Neural cell (in vitro differentiated cells): ENCODE measurements around the gene SCAI. TPM values are rescaled to one million over a fixed set of nuclear protein-coding genes. Genes with fewer than 3 reads are reported as not detected.
"Not testable (repeated sequence)": the region's sequence is repeated elsewhere in the genome, so short reads cannot be mapped to it uniquely, and the experiment has no call there.

Experiments
- H2AFZ ChIP-seq: fragments of 200-600, 300-800 bp; sonication (generic), shearing (Covaris generic); 2 replicates; pipeline ENCODE4 v1.6.0; 2014; ENCODE audit warnings: low read depth, mild to moderate bottlenecking, antibody characterized with exemption, low read length, moderate library complexity
- H3F3A ChIP-seq: fragments of 200-600 bp; shearing (Covaris generic); 2 replicates; pipeline ENCODE4 v1.6.1; 2016; ENCODE audit warnings: mild to moderate bottlenecking, moderate library complexity, mixed read lengths, antibody characterized with exemption, low read length; ENCODE audit not compliant: insufficient read depth, poor library complexity, severe bottlenecking
- H3K27ac ChIP-seq: fragments of 200-600, 300-800 bp; sonication (generic), shearing (Covaris generic); 2 replicates; pipeline ENCODE4 v1.5.1; 2014; ENCODE audit warnings: mild to moderate bottlenecking, low read length, moderate library complexity
- H3K27me3 ChIP-seq: fragments of 300-800, 200-600 bp; sonication (generic), shearing (Covaris generic); 2 replicates; pipeline ENCODE4 v1.6.0; 2014; ENCODE audit warnings: mild to moderate bottlenecking, low read depth, low read length, moderate library complexity; ENCODE audit not compliant: insufficient read depth
- H3K36me3 ChIP-seq: fragments of 300-800, 200-600 bp; sonication (generic), shearing (Covaris generic); 2 replicates; pipeline ENCODE4 v1.5.1; 2014; ENCODE audit warnings: mild to moderate bottlenecking, antibody characterized with exemption, low read length, moderate library complexity; ENCODE audit not compliant: insufficient read depth
- H3K4me2 ChIP-seq: fragments of 300-800, 200-600 bp; sonication (generic), shearing (Covaris generic); 2 replicates; pipeline ENCODE4 v1.6.0; 2014; ENCODE audit warnings: mild to moderate bottlenecking, low read length
- H3K4me3 ChIP-seq: fragments of 300-800, 200-600 bp; sonication (generic), shearing (Covaris generic); 2 replicates; pipeline ENCODE4 v1.5.1; 2014; ENCODE audit warnings: mild to moderate bottlenecking, low read length, moderate library complexity
- H3K79me2 ChIP-seq: fragments of 200-600 bp; shearing (Covaris generic); replicated peaks from 2 replicates; pipeline ENCODE4 v1.6.0; 2014; ENCODE audit warnings: mild to moderate bottlenecking, low read length, moderate library complexity; ENCODE audit not compliant: insufficient read depth
- H3K9ac ChIP-seq: fragments of 300-800, 200-600 bp; sonication (generic), shearing (Covaris generic); 2 replicates; pipeline ENCODE4 v1.6.1; 2016; ENCODE audit warnings: mild to moderate bottlenecking, low read length, mixed read lengths
- H3K9me2 ChIP-seq: fragments of 200-600 bp; shearing (Covaris generic); 2 replicates; pipeline ENCODE4 v1.6.1; 2016; ENCODE audit warnings: mild to moderate bottlenecking, low read length, mixed read lengths; ENCODE audit not compliant: insufficient read depth
- H3K9me3 ChIP-seq: fragments of 200-600, 300-800 bp; sonication (generic), shearing (Covaris generic); 2 replicates; pipeline ENCODE4 v1.6.1; 2016; ENCODE audit warnings: mild to moderate bottlenecking, mixed run types, low read length, moderate library complexity, mixed read lengths
- H4K20me1 ChIP-seq: fragments of 200-600 bp; shearing (Covaris generic); 2 replicates; pipeline ENCODE4 v1.6.1; 2016; ENCODE audit warnings: mild to moderate bottlenecking, mixed run types; ENCODE audit not compliant: insufficient read depth
- EP300 ChIP-seq: fragments of 450-650 bp; conservative IDR thresholded peaks from 2 replicates; pipeline ENCODE4 v1.6.1; 2014; ENCODE audit warnings: antibody characterized with exemption, mild to moderate bottlenecking, moderate library complexity; ENCODE audit not compliant: poor library complexity, severe bottlenecking
- EZH2 ChIP-seq: fragments of 200-600, 300-800 bp; shearing (Covaris generic), sonication (generic); IDR thresholded peaks from 2 replicates; pipeline ENCODE4 v1.6.1; 2014; ENCODE audit warnings: antibody characterized with exemption, low read length, borderline replicate concordance, mild to moderate bottlenecking; ENCODE audit not compliant: insufficient read depth, poor library complexity, severe bottlenecking
- MXI1 ChIP-seq: fragments of 450-650 bp; conservative IDR thresholded peaks from 2 replicates; pipeline ENCODE4 v1.6.1; 2014; ENCODE audit warnings: antibody characterized with exemption, mild to moderate bottlenecking; ENCODE audit not compliant: poor library complexity, severe bottlenecking
- POLR2AphosphoS5 ChIP-seq: IDR thresholded peaks from 2 replicates; pipeline ENCODE4 v1.6.1; 2012
- RAD21 ChIP-seq: fragments of 450-650 bp; conservative IDR thresholded peaks from 2 replicates; pipeline ENCODE4 v1.6.1; 2014; ENCODE audit warnings: antibody characterized with exemption, mild to moderate bottlenecking, moderate library complexity
- REST ChIP-seq: IDR thresholded peaks from 2 replicates; pipeline ENCODE4 v1.6.1; 2012; ENCODE audit warnings: borderline replicate concordance
- SMC3 ChIP-seq: fragments of 450-650 bp; conservative IDR thresholded peaks from 2 replicates; pipeline ENCODE4 v1.6.1; 2014; ENCODE audit warnings: antibody characterized with exemption, mild to moderate bottlenecking, moderate library complexity; ENCODE audit not compliant: poor library complexity
- TAF1 ChIP-seq: IDR thresholded peaks from 2 replicates; pipeline ENCODE4 v1.6.1; 2012; ENCODE audit warnings: low read depth
- polyA plus RNA-seq: library from polyadenylated mRNA; depleted of rRNA; stranded (reverse); fragments of >200 nt; gene quantifications from 2 replicates; pipeline ENCODE4 v1.2.3, GENCODE V29; 2014
- TF ChIP-seq, protein P1 (sequence below): fragments of 450-650 bp; IDR thresholded peaks from 2 replicates; pipeline ENCODE4 v1.5.1; 2014; ENCODE audit warnings: antibody characterized with exemption, mild to moderate bottlenecking, moderate library complexity; ENCODE audit not compliant: poor library complexity, severe bottlenecking

SCAI gene
- polyA plus RNA-seq, 1 donor from 2014 or later, result 43.2 TPM

DNA sequence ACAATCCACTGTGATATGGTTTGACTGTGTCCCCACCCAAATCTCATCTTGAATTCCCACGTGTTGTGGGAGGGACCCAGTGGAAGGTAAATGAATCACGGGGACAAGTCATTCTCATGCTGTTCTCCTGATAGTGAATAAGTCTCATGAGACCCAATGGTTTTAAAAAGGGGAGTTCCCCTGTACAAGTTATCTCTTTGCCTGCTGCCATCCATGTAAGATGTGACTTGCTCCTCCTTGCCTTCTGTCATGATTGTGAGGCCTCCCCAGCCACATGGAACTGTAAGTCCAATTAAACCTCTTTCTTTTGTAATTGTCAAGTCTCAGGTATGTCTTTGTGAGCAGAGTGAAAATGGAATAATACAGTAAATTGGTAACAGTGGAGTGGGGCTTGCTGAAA lies 62.5 kb downstream of the SCAI start:
- not testable (repeated sequence) for H3K79me2 ChIP-seq, H3K9me2 ChIP-seq, H3K9ac ChIP-seq, H3K27me3 ChIP-seq, H3K9me3 ChIP-seq, H3K27ac ChIP-seq, H3K36me3 ChIP-seq, H3F3A ChIP-seq, H4K20me1 ChIP-seq, H2AFZ ChIP-seq, H3K4me2 ChIP-seq, H3K4me3 ChIP-seq

GRCh38 chr9:125079931-125080330 lies 63.4 kb downstream of the SCAI start:
- no peaks in the 10 kb centered on the region for H3K36me3 ChIP-seq
- H3F3A ChIP-seq, result no peaks in the 10 kb centered on the region
- no peaks in the 10 kb centered on the region for H3K79me2 ChIP-seq
- no peaks in the 10 kb centered on the region for H4K20me1 ChIP-seq
- no peaks in the 10 kb centered on the region for H3K9me3 ChIP-seq
- H3K4me2 ChIP-seq, result no peak overlapping the region
- no peak overlapping the region for H2AFZ ChIP-seq
- H3K27me3 ChIP-seq, result no peaks in the 10 kb centered on the region
- no peak overlapping the region for H3K9ac ChIP-seq
- no peak overlapping the region for H3K4me3 ChIP-seq
- H3K9me2 ChIP-seq, result no peaks in the 10 kb centered on the region
- no peak overlapping the region for H3K27ac ChIP-seq
- TF ChIP-seq RAD21 (no peak), MXI1 (no peak), EZH2 (no peak), EP300 (no peak), POLR2AphosphoS5 (no peak), TAF1 (no peak), REST (no peak), SMC3 (no peak)
- TF ChIP-seq, protein P1, sequence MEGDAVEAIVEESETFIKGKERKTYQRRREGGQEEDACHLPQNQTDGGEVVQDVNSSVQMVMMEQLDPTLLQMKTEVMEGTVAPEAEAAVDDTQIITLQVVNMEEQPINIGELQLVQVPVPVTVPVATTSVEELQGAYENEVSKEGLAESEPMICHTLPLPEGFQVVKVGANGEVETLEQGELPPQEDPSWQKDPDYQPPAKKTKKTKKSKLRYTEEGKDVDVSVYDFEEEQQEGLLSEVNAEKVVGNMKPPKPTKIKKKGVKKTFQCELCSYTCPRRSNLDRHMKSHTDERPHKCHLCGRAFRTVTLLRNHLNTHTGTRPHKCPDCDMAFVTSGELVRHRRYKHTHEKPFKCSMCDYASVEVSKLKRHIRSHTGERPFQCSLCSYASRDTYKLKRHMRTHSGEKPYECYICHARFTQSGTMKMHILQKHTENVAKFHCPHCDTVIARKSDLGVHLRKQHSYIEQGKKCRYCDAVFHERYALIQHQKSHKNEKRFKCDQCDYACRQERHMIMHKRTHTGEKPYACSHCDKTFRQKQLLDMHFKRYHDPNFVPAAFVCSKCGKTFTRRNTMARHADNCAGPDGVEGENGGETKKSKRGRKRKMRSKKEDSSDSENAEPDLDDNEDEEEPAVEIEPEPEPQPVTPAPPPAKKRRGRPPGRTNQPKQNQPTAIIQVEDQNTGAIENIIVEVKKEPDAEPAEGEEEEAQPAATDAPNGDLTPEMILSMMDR, result no peak

DNA sequence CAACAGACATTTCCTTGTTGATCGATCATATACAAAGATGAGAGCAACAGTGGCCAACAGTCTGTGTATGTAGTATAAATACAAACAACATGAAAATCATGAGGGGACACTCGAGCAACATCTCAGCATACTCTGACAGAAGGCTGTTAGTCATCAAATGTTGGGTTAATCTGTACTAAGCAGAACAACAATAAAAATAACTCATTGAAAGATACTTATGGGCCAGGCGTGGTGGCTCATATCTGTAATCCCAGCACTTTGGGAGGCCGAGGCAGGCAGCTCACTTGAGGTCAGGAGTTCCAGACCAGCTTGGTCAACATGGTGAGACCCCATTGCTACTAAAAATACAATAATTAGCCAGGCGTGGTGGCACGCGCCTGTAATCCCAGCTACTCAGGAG lies 67.3 kb downstream of the SCAI start:
- Histone ChIP-seq H3K4me3 (no peak overlapping the region), H3F3A (no peaks in the 10 kb centered on the region), H3K79me2 (no peaks in the 10 kb centered on the region), H3K9me2 (no peaks in the 10 kb centered on the region), H3K36me3 (no peaks in the 10 kb centered on the region), H2AFZ (no peak overlapping the region), H4K20me1 (no peaks in the 10 kb centered on the region), H3K27ac (no peak overlapping the region), H3K9me3 (no peaks in the 10 kb centered on the region), H3K9ac (no peak overlapping the region), H3K27me3 (no peaks in the 10 kb centered on the region), H3K4me2 (no peak overlapping the region)
- TF ChIP-seq EP300, result no peak
- no peak for TF ChIP-seq MXI1
- TF ChIP-seq, protein P1, result no peak
- no peak for TF ChIP-seq TAF1
- no peak for TF ChIP-seq POLR2AphosphoS5
- TF ChIP-seq SMC3, result no peak
- TF ChIP-seq REST, result no peak
- no peak for TF ChIP-seq EZH2
- TF ChIP-seq RAD21, result no peak
